OCI-LY1 (cell line): ENCODE results near the gene PUM1.
"Not testable (repeated sequence)": the region's sequence is repeated elsewhere in the genome, so short reads cannot be mapped to it uniquely, and the experiment has no call there.

Source experiments
- EZH2 ChIP-seq: fragments of 200-600 bp; sonication (generic), shearing (Covaris generic); IDR thresholded peaks from 2 replicates; pipeline ENCODE4 v1.8.0; 2017; ENCODE audit warnings: borderline replicate concordance, mixed run types, mild to moderate bottlenecking, antibody characterized with exemption, low read length, moderate library complexity, mixed read lengths
- TF ChIP-seq, protein P1 (sequence below): fragments of 200-600 bp; sonication (generic), shearing (Covaris generic); IDR thresholded peaks from 2 replicates; pipeline ENCODE4 v1.5.1; 2017; ENCODE audit warnings: mild to moderate bottlenecking, antibody characterized with exemption, low read length, moderate library complexity, mixed read lengths

GRCh38 chr1:30972349-30972748, 93.2 kb downstream of the PUM1 start:
- TF ChIP-seq, protein P1, sequence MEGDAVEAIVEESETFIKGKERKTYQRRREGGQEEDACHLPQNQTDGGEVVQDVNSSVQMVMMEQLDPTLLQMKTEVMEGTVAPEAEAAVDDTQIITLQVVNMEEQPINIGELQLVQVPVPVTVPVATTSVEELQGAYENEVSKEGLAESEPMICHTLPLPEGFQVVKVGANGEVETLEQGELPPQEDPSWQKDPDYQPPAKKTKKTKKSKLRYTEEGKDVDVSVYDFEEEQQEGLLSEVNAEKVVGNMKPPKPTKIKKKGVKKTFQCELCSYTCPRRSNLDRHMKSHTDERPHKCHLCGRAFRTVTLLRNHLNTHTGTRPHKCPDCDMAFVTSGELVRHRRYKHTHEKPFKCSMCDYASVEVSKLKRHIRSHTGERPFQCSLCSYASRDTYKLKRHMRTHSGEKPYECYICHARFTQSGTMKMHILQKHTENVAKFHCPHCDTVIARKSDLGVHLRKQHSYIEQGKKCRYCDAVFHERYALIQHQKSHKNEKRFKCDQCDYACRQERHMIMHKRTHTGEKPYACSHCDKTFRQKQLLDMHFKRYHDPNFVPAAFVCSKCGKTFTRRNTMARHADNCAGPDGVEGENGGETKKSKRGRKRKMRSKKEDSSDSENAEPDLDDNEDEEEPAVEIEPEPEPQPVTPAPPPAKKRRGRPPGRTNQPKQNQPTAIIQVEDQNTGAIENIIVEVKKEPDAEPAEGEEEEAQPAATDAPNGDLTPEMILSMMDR: not testable (repeated sequence)
- not testable (repeated sequence) for TF ChIP-seq EZH2
